ENCODE results near the gene EBLN2.

GRCh38 chr3:73096169-73096568, 34.7 kb downstream of the EBLN2 start:
- TF ChIP-seq CTCF (IDR thresholded peaks at IDR 0.05; ENCODE audit: low read length) (no peak), EZH2 (IDR thresholded peaks at IDR 0.05; ENCODE audit: borderline replicate concordance, low read length) (no peak)

Measured in OCI-LY1 (cell line).